Osteoblast (primary cell): Measurements from ENCODE around the gene SND1. TPM values are rescaled to one million over a fixed set of nuclear protein-coding genes. Genes with fewer than 3 reads are reported as not detected.
"Not testable (repeated sequence)": the region's sequence is repeated elsewhere in the genome, so short reads cannot be mapped to it uniquely, and the experiment has no call there.

Source experiments
- DNase-seq: peaks from one replicate; pipeline ENCODE4 v3.0.0; 2011; ENCODE audit warnings: low spot score, mixed read lengths; ENCODE audit not compliant: insufficient read length; ENCODE audit errors: missing footprints
- H2AFZ ChIP-seq: 2 replicates; pipeline ENCODE4 v1.6.0; 2011; ENCODE audit warnings: mild to moderate bottlenecking, low read length
- H3K27ac ChIP-seq: 2 replicates; pipeline ENCODE4 v1.5.1; 2011; ENCODE audit warnings: mild to moderate bottlenecking, low read depth, low read length, moderate library complexity
- H3K27me3 ChIP-seq: 2 replicates; pipeline ENCODE4 v1.6.0; 2012; ENCODE audit warnings: mild to moderate bottlenecking, control low read depth, inconsistent platforms, low read length, moderate library complexity; ENCODE audit not compliant: insufficient read depth
- H3K36me3 ChIP-seq: 2 replicates; pipeline ENCODE4 v1.5.1; 2011; ENCODE audit warnings: mild to moderate bottlenecking, low read length, control low read depth, moderate library complexity; ENCODE audit not compliant: insufficient read depth
- H3K4me1 ChIP-seq: 2 replicates; pipeline ENCODE4 v1.5.1; 2011; ENCODE audit warnings: mild to moderate bottlenecking, low read length, control low read depth, moderate library complexity; ENCODE audit not compliant: insufficient read depth
- H3K4me2 ChIP-seq: 2 replicates; pipeline ENCODE4 v1.6.0; 2011; ENCODE audit warnings: mild to moderate bottlenecking, low read length; ENCODE audit not compliant: insufficient read depth
- H3K4me3 ChIP-seq: fragments of 200-600 bp; sonication (generic); 3 replicates; pipeline ENCODE4 v1.5.1; 2012; ENCODE audit warnings: mild to moderate bottlenecking, low read length, inconsistent platforms; ENCODE audit not compliant: insufficient read depth
- H3K79me2 ChIP-seq: 2 replicates; pipeline ENCODE4 v1.6.0; 2012; ENCODE audit warnings: mild to moderate bottlenecking, low read length, control low read depth, inconsistent platforms; ENCODE audit not compliant: insufficient read depth
- H3K9me3 ChIP-seq: 2 replicates; pipeline ENCODE4 v1.5.1; 2011; ENCODE audit warnings: low read depth, low read length, control low read depth
- H4K20me1 ChIP-seq: 2 replicates; pipeline ENCODE4 v1.6.0; 2012; ENCODE audit warnings: mild to moderate bottlenecking, low read length, control low read depth; ENCODE audit not compliant: insufficient read depth
- total RNA-seq: library from RNA; depleted of rRNA; stranded (reverse); fragments of >200 nt; gene quantifications from 2 replicates; pipeline ENCODE4 v1.2.3, GENCODE V29; 2012
- TF ChIP-seq, protein P1 (sequence below): IDR thresholded peaks from 2 replicates; pipeline ENCODE4 v1.5.1; 2011; ENCODE audit warnings: mild to moderate bottlenecking, low read depth, low read length, moderate library complexity; ENCODE audit errors: extremely low read depth

The SND1 gene
- total RNA-seq, 1 donor, result 257 TPM

DNA sequence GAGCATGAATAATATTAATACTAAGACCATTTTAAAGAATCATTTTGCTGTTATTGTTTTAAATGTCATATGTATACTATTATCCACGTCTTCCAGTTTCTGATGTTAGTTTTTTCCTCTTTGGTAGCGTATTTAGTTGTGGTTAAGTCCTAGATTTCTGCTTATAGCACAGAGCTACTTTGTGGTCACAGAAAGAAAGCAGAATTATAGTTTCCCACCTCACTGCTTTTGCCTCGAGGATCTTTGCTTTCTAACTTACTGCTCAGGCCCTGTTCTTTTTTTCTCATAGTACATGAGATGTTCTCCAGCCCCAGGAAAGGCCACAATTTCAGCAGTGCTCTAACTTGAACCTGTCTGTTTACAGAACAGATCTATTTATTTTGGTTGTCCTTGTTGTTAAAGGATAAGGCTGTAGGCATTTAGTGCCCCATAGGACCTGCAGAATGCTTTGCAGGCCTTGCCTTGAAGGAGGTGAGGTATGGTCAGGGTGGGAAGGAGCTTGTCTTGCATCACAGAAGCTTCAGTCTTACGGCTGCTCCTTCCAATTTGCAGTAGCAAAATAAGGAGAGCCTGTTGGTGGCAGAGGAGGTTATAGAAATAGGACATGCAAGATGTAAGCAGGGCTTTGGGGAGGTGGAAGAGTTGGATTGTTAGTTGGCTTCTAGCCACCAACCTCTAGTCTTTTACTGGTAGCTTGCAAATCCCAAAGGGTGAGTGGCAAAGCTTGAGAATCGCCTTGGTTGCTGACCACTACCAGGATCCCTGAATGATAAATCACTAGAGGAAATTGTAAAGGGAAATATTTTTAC, 250.1 kb downstream of the SND1 start:
- Histone ChIP-seq H3K4me3 (no peak overlapping the region), H3K9me3 (no peaks in the 10 kb centered on the region), H2AFZ (no peak overlapping the region), H3K36me3 (peaks cover 3% of the 10 kb centered on the region), H3K27ac (no peak overlapping the region), H3K4me1 (peaks cover 44% of the 10 kb centered on the region), H4K20me1 (peaks cover 67% of the 10 kb centered on the region), H3K27me3 (no peaks in the 10 kb centered on the region), H3K4me2 (no peak overlapping the region), H3K79me2 (peaks cover 71% of the 10 kb centered on the region)
- no peak for DNase-seq
- TF ChIP-seq, protein P1, sequence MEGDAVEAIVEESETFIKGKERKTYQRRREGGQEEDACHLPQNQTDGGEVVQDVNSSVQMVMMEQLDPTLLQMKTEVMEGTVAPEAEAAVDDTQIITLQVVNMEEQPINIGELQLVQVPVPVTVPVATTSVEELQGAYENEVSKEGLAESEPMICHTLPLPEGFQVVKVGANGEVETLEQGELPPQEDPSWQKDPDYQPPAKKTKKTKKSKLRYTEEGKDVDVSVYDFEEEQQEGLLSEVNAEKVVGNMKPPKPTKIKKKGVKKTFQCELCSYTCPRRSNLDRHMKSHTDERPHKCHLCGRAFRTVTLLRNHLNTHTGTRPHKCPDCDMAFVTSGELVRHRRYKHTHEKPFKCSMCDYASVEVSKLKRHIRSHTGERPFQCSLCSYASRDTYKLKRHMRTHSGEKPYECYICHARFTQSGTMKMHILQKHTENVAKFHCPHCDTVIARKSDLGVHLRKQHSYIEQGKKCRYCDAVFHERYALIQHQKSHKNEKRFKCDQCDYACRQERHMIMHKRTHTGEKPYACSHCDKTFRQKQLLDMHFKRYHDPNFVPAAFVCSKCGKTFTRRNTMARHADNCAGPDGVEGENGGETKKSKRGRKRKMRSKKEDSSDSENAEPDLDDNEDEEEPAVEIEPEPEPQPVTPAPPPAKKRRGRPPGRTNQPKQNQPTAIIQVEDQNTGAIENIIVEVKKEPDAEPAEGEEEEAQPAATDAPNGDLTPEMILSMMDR, result no peak

DNA sequence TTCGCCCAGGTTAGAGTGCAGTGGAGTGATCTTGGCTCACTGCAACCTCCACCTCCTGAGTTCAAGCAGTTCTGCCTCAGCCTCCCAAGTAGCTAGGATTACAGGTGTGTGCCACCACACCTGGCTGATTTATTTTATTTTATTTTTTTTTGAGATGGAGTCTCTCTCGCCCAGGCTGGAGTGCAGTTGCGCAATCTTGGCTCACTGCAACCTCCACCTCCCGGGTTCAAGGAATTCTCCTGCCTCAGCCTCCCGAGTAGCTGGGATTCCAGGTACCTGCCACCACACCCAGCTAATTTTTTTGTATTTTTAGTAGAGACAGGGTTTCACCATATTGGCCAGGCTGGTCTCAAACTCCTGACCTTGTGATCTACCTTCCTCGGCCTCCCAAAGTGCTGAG, 250.8 kb downstream of the SND1 start:
- H3K4me1 ChIP-seq, result peaks cover 44% of the 10 kb centered on the region
- peaks cover 74% of the 10 kb centered on the region for H3K79me2 ChIP-seq
- not testable (repeated sequence) for H3K4me2 ChIP-seq

DNA sequence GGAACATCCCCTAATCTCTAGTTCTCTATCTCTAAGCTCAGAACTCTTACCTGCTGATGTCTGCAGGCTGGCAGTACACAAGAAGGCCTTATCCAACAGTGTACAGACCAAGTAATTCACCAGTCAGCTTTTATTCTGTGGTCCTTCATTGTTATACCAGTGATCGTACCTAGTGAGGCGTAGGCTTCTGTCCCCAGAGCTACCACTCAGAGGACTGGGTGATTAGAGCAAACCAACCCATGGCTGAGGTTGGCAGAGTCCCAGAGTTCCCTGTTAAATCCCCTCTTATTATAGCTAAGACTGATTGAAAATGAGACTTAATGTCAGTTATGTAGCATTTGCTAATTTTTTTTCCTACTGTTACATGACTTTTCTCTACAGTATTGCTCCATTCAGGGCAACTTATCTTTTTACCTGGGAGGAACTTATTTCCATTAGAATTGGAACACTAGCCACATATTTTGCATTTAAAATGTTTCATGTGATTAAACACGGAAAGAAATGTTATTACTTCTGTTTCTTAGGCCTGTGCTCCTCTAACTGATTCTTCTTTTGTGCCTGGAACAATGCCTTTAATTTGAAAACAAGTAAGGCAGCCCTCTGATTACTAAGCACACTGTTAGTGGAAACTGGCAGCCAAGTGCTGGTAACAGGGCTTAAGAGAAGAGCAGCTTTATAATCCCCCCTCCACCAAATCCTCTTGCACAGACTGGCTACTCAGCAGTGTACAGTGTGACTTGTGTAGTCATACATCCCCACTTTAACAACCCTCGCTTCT, 252.1 kb downstream of the SND1 start:
- Histone ChIP-seq H3K79me2 (peaks cover 73% of the 10 kb centered on the region), H3K4me3 (no peak overlapping the region), H3K27me3 (no peaks in the 10 kb centered on the region), H3K9me3 (no peaks in the 10 kb centered on the region), H4K20me1 (peaks cover 62% of the 10 kb centered on the region), H3K36me3 (peaks cover 3% of the 10 kb centered on the region), H3K4me2 (no peak overlapping the region), H3K4me1 (peaks cover 36% of the 10 kb centered on the region), H3K27ac (peak overlapping the region; percentile 25), H2AFZ (no peak overlapping the region)
- TF ChIP-seq, protein P1, result no peak
- DNase-seq, result no peak

More for the DNA sequence above, 250.8 kb downstream of the SND1 start:
- H3K36me3 ChIP-seq, H3K9me3 ChIP-seq, H3K4me3 ChIP-seq, H3K27me3 ChIP-seq, DNase-seq, H3K27ac ChIP-seq, H2AFZ ChIP-seq: not testable (repeated sequence)
- H4K20me1 ChIP-seq, result peaks cover 60% of the 10 kb centered on the region

DNA sequence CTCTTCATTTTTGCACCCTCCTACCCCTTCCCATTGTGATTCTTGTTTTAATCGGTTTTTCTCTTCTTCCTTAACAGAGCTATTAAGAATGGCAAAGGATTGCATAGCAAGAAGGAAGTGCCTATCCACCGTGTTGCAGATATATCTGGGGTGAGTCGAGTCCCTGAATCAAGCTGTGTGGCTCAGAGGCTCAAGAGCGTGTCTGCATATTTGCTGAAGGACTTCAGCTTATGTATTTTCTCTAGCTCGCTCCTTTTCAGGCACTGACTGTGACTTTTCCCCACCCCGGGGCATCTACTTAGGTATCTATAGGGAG, 252.6 kb downstream of the SND1 start:
- Histone ChIP-seq H3K27ac (peak overlapping the region; percentile 25), H3K79me2 (peaks cover 72% of the 10 kb centered on the region), H3K4me3 (no peak overlapping the region), H3K27me3 (no peaks in the 10 kb centered on the region), H3K9me3 (no peaks in the 10 kb centered on the region), H3K4me1 (peaks cover 36% of the 10 kb centered on the region), H3K4me2 (no peak overlapping the region), H3K36me3 (peaks cover 3% of the 10 kb centered on the region), H2AFZ (no peak overlapping the region), H4K20me1 (peaks cover 60% of the 10 kb centered on the region)
- TF ChIP-seq, protein P1, result no peak
- DNase-seq, result no peak
